ENCODE data around the gene HOXB9. TPM values are rescaled to one million over a fixed set of nuclear protein-coding genes. Genes with fewer than 3 reads are reported as not detected.

The HOXB9 gene
- total and polyA plus RNA-seq, 9 of the 15 experiments (the other 6 are each of a cell fraction or from before 2014, with no cell fraction given) = 3.1 to 196 (median 77.6) TPM

- POLR2A ChIA-PET = interaction anchor here (0.7 to 1.0 kb wide), 6 partner anchors 9 to 275 kb away, joined by 3 to 5 read pairs (median 4); no protein-coding TSS in a partner anchor
- Histone ChIP-seq H3K4me3 (peak overlapping the region; percentile 71), H4K20me1 (replicated peaks; ENCODE audit: control insufficient read depth, insufficient read depth, low read length) (no peaks in the 10 kb centered on the region), H2AFZ (ENCODE audit: low read depth, low read length) (peak overlapping the region; percentile 53), H3K36me3 (ENCODE audit: control insufficient read depth, insufficient read depth, low read length) (peaks cover 17% of the 10 kb centered on the region; the same call in 2 of the 3 replicates), H3K79me2 (ENCODE audit: control insufficient read depth, insufficient read depth, low read length) (peaks cover 94% of the 10 kb centered on the region), H3K9me3 (replicated peaks; ENCODE audit: control insufficient read depth, insufficient read depth, low read depth, low read length) (no peaks in the 10 kb centered on the region), H3K4me2 (ENCODE audit: insufficient read depth, low read length) (peak overlapping the region; percentile 93), H3K27ac (ENCODE audit: extremely low read depth, low read depth, low read length) (peak overlapping the region; percentile 95), H3K4me1 (replicated peaks in 1 of 2; ENCODE audit: control insufficient read depth in 2 of 2, insufficient read depth in 2 of 2, low read length in 2 of 2) (peaks cover 42 to 50% of the 10 kb centered on the region in 2 experiments), H3K27me3 (ENCODE audit: control insufficient read depth in 2 of 2, insufficient read depth in 2 of 2, low read length in 2 of 2) (no peaks in the 10 kb centered on the region), H3K9me1 (ENCODE audit: control insufficient read depth, insufficient read depth, low read length) (no peaks in the 10 kb centered on the region), H3K9ac (ENCODE audit: insufficient read depth in 1 of 2, low read depth in 2 of 2, low read length in 2 of 2) (peak overlapping the region; percentile 95; a peak in 3 of 4 replicates)
- in situ Hi-C loops (cut with MboI) = no loop called here
- no TSS peak for BruUV-seq (replicated peaks)
- intact Hi-C loops (cut with micrococcal nuclease) = loop anchor here (1.0 kb wide), 2 partner anchors 33 to 325 kb away; no protein-coding TSS in a partner anchor
- WGBS (ENCODE audit: insufficient coverage, low coverage, missing lambda C conversion rate) = 2% methylated on average over 23 of the region's 26 CpGs
- FAIRE-seq (peak; percentile 71), ATAC-seq (peak; percentile 12), DNase-seq (ENCODE audit: extremely low read depth in 1 of 4, low spot score in 3 of 4) (peak in 2 of 4 experiments; percentile 62 to 84)
- CTCF ChIA-PET (ENCODE audit: low intra/inter-chr PET ratio) = interaction anchor here (0.7 kb wide), 1 partner anchor 240 kb away, joined by 4 read pairs; no protein-coding TSS in a partner anchor
- no peak for TF ChIP-seq TBL1XR1 (IDR thresholded peaks at IDR 0.05; ENCODE audit: low read length in 2 of 2)
- TF ChIP-seq ZNF274 (IDR thresholded peaks at IDR 0.05; ENCODE audit: borderline replicate concordance, low read depth, low read length) = no peak
- no peak for TF ChIP-seq MCM5 (IDR thresholded peaks at IDR 0.05; ENCODE audit: low read depth)
- no peak for TF ChIP-seq GABPA (tag; conservative IDR thresholded peaks at IDR 0.05; ENCODE audit: low read depth)
- no peak for TF ChIP-seq SMARCE1 (IDR thresholded peaks at IDR 0.05)
- TF ChIP-seq GTF2E2 (tag; IDR thresholded peaks at IDR 0.05) = peak; percentile 67; the same call in 1 of the 2 replicates
- TF ChIP-seq ZBTB34 (CRISPR knock-in tag; IDR thresholded peaks at IDR 0.05) = no peak
- 0 out of 2 replicates have a peak, but pooled peaks have one; percentile 29 for TF ChIP-seq ZBTB17 (CRISPR knock-in tag; IDR thresholded peaks at IDR 0.05)
- peak in 1 of 2 experiments; percentile 33 for TF ChIP-seq E2F6 (IDR thresholded peaks at IDR 0.05; ENCODE audit: borderline replicate concordance in 1 of 2, extremely low read depth in 1 of 2, insufficient read depth in 1 of 2, insufficient read length in 1 of 2, low read depth in 1 of 2, low read length in 1 of 2, poor library complexity in 1 of 2, severe bottlenecking in 1 of 2)
- TF ChIP-seq FOXK1 (CRISPR knock-in tag; IDR thresholded peaks at IDR 0.05; ENCODE audit: borderline replicate concordance) = no peak
- TF ChIP-seq ARNT (IDR thresholded peaks at IDR 0.05) = no peak
- no peak for TF ChIP-seq HNRNPL (IDR thresholded peaks at IDR 0.05; ENCODE audit: low read depth, low read length)
- peak in 1 of 2 experiments; percentile 64; a peak in 2 of 4 replicates for TF ChIP-seq UBTF (IDR thresholded peaks at IDR 0.05; ENCODE audit: borderline replicate concordance in 1 of 2, low read depth in 2 of 2, low read length in 2 of 2)
- no peak for TF ChIP-seq MTA3 (IDR thresholded peaks at IDR 0.05; ENCODE audit: borderline replicate concordance)
- TF ChIP-seq MAFK (IDR thresholded peaks at IDR 0.05; ENCODE audit: low read length) = no peak
Measured at GRCh38 chr17:48579760-48580554, 46.2 kb downstream of the HOXB9 start.

Data from K562 (cell line).